PC-9 (cell line): Measurements from ENCODE around the gene CDC40. TPM values are rescaled to one million over a fixed set of nuclear protein-coding genes. Genes with fewer than 3 reads are reported as not detected.

Experiments
- BruUV-seq: library from RNA; stranded (reverse); fragments of 400-500 nt; replicated peaks from 2 replicates; lab custom pipeline; 2021; lab: Mats Ljungman, UMichigan
- CTCF ChIA-PET: fragments of 300-600 bp; sonication (Branson Sonifier 250); formaldehyde crosslinking; loops from one replicate; lab custom pipeline; 2022; ENCODE audit warnings: antibody characterized with exemption; lab: Charles Lee
- POLR2A ChIA-PET: fragments of 300-600 bp; sonication (Branson Sonifier 250); formaldehyde crosslinking; loops from one replicate; lab custom pipeline; 2022; ENCODE audit warnings: antibody characterized with exemption; ENCODE audit not compliant: unreplicated experiment; lab: Charles Lee
- DNase-seq, 2 experiments: peaks; one replicate each; pipeline versions ENCODE4 v3.0.0 to v3.0.0-alpha.2; 2015 to 2022; ENCODE audit warnings: mixed read lengths in 1 of 2
- H2AFZ ChIP-seq: fragments of 200-600 bp; sonication (generic); 2 replicates; pipeline ENCODE4 v1.8.1; 2017; ENCODE audit warnings: antibody characterized with exemption
- H3F3A ChIP-seq: fragments of 200-600 bp; sonication (generic); 2 replicates; pipeline ENCODE4 v1.8.1; 2017; ENCODE audit warnings: antibody characterized with exemption, mild to moderate bottlenecking, low read depth; ENCODE audit not compliant: insufficient read depth
- H3K27ac ChIP-seq: fragments of 200-600 bp; sonication (generic); 2 replicates; pipeline ENCODE4 v1.6.1; 2016; ENCODE audit warnings: mixed run types
- H3K27me3 ChIP-seq: fragments of 200-600 bp; sonication (generic); 2 replicates; pipeline ENCODE4 v1.6.1; 2016; ENCODE audit warnings: low read depth, mixed run types; ENCODE audit not compliant: insufficient read depth
- H3K36me3 ChIP-seq: fragments of 200-600 bp; sonication (generic); 2 replicates; pipeline ENCODE4 v1.6.1; 2016; ENCODE audit warnings: low read depth, mixed run types
- H3K4me1 ChIP-seq: fragments of 200-600 bp; sonication (generic); replicated peaks from 2 replicates; pipeline ENCODE4 v1.6.1; 2016; ENCODE audit warnings: mixed run types; ENCODE audit not compliant: insufficient read depth
- H3K4me2 ChIP-seq: fragments of 200-600 bp; sonication (generic); 2 replicates; pipeline ENCODE4 v1.6.1; 2017; ENCODE audit warnings: mixed run types
- H3K4me3 ChIP-seq: fragments of 200-600 bp; sonication (generic); 2 replicates; pipeline ENCODE4 v1.6.1; 2016; ENCODE audit warnings: mixed run types
- H3K79me2 ChIP-seq: fragments of 200-600 bp; sonication (generic); 2 replicates; pipeline ENCODE4 v1.6.1; 2017; ENCODE audit warnings: low read depth, mixed run types
- H3K9me2 ChIP-seq: fragments of 200-600 bp; sonication (generic); 2 replicates; pipeline ENCODE4 v1.8.1; 2017; ENCODE audit warnings: mild to moderate bottlenecking; ENCODE audit not compliant: insufficient read depth
- H3K9me3 ChIP-seq: fragments of 200-600 bp; sonication (generic); 2 replicates; pipeline ENCODE4 v1.8.1; 2016; ENCODE audit warnings: low read depth; ENCODE audit not compliant: insufficient read depth
- H4K20me1 ChIP-seq: fragments of 200-600 bp; sonication (generic); 2 replicates; pipeline ENCODE4 v1.8.1; 2017; ENCODE audit not compliant: insufficient read depth
- CTCF ChIP-seq: fragments of 200-600 bp; sonication (generic); conservative IDR thresholded peaks from 2 replicates; pipeline ENCODE4 v1.6.1; 2017; ENCODE audit warnings: mixed run types, antibody characterized with exemption, mild to moderate bottlenecking, moderate library complexity
- EZH2 ChIP-seq: fragments of 200-600 bp; sonication (generic); IDR thresholded peaks from 2 replicates; pipeline ENCODE4 v1.8.0; 2017; ENCODE audit warnings: antibody characterized with exemption, low read depth
- intact Hi-C: fragments of 100-400 bp; cut with micrococcal nuclease; formaldehyde crosslinking; loops from one replicate; pipeline ENCODE4 v1.10.0; 2022; ENCODE audit not compliant: unreplicated experiment
- total RNA-seq: library from RNA; stranded (reverse); gene quantifications from 2 replicates; pipeline ENCODE4 v1.2.3, GENCODE V29; 2021

Gene CDC40
- total RNA-seq, 1 experiment from 2014 or later, result 18.3 TPM

GRCh38 chr6:110158479-110158878 is 21.7 kb upstream of the CDC40 start:
- intact Hi-C loops, result no loop called here
- no peaks in the 10 kb centered on the region for H3K27me3 ChIP-seq
- no peaks in the 10 kb centered on the region for H3F3A ChIP-seq
- H3K4me2 ChIP-seq, result no peak overlapping the region
- no TSS peak for BruUV-seq
- no peak overlapping the region for H2AFZ ChIP-seq
- no peak for DNase-seq
- no peak overlapping the region for H3K27ac ChIP-seq
- H3K36me3 ChIP-seq, result no peaks in the 10 kb centered on the region
- H3K79me2 ChIP-seq, result no peaks in the 10 kb centered on the region
- TF ChIP-seq EZH2, result no peak
- no peak for TF ChIP-seq CTCF
- no peaks in the 10 kb centered on the region for H3K4me1 ChIP-seq
- ChIA-PET CTCF (no interaction called here), POLR2A (no interaction called here)
- H4K20me1 ChIP-seq, result 0 out of 2 replicates have a peak, but pooled peaks cover 4% of the 10 kb centered on the region
- H3K9me2 ChIP-seq, result 0 out of 2 replicates have a peak, but pooled peaks cover 4% of the 10 kb centered on the region
- no peaks in the 10 kb centered on the region for H3K9me3 ChIP-seq
- no peak overlapping the region for H3K4me3 ChIP-seq

- H3K4me3 ChIP-seq, result no peak overlapping the region
- no peaks in the 10 kb centered on the region for H3K27me3 ChIP-seq
- intact Hi-C loops, result no loop called here
- no peak overlapping the region for H2AFZ ChIP-seq
- peaks cover 23% of the 10 kb centered on the region for H3K79me2 ChIP-seq
- CTCF ChIA-PET, result no interaction called here
- TF ChIP-seq EZH2, result no peak
- TF ChIP-seq CTCF, result no peak
- no peaks in the 10 kb centered on the region for H3K4me1 ChIP-seq
- H4K20me1 ChIP-seq, result peaks cover 5% of the 10 kb centered on the region
- no peaks in the 10 kb centered on the region for H3K36me3 ChIP-seq
- DNase-seq, result no peak
- BruUV-seq, result no TSS peak
- H3K9me2 ChIP-seq, result no peaks in the 10 kb centered on the region
- no peaks in the 10 kb centered on the region for H3F3A ChIP-seq
- POLR2A ChIA-PET, result no interaction called here
- no peaks in the 10 kb centered on the region for H3K9me3 ChIP-seq
- H3K4me2 ChIP-seq, result no peak overlapping the region
- H3K27ac ChIP-seq, result no peak overlapping the region
Observed at GRCh38 chr6:110170081-110170480, 10.1 kb upstream of the CDC40 start.

GRCh38 chr6:110173506-110174132 is 6.6 kb upstream of the CDC40 start:
- no peaks in the 10 kb centered on the region for H3K9me2 ChIP-seq
- H3F3A ChIP-seq, result peaks cover under 1% of the 10 kb centered on the region; the same call in 1 of the 2 replicates
- H3K27ac ChIP-seq, result no peak overlapping the region
- POLR2A ChIA-PET, result no interaction called here
- TF ChIP-seq CTCF, result no peak
- TF ChIP-seq EZH2, result no peak
- no peak for DNase-seq
- no peak overlapping the region for H3K4me2 ChIP-seq
- peaks cover 23% of the 10 kb centered on the region for H4K20me1 ChIP-seq
- intact Hi-C loops, result no loop called here
- peaks cover 45% of the 10 kb centered on the region for H3K79me2 ChIP-seq
- H3K4me3 ChIP-seq, result no peak overlapping the region
- no TSS peak for BruUV-seq
- CTCF ChIA-PET, result no interaction called here
- no peaks in the 10 kb centered on the region; the same call in 1 of the 2 replicates for H3K36me3 ChIP-seq
- H3K9me3 ChIP-seq, result no peaks in the 10 kb centered on the region
- H2AFZ ChIP-seq, result no peak overlapping the region
- peaks cover 13% of the 10 kb centered on the region for H3K4me1 ChIP-seq
- no peaks in the 10 kb centered on the region for H3K27me3 ChIP-seq
